GM19240 (cell line): ENCODE results near the gene WASHC4.
"Not testable (repeated sequence)": the region's sequence is repeated elsewhere in the genome, so short reads cannot be mapped to it uniquely, and the experiment has no call there.

Experiments used
- DNase-seq: peaks from one replicate; pipeline ENCODE4 v3.0.0; 2011; ENCODE audit warnings: low spot score; ENCODE audit not compliant: insufficient read length

WASHC4 gene

DNA sequence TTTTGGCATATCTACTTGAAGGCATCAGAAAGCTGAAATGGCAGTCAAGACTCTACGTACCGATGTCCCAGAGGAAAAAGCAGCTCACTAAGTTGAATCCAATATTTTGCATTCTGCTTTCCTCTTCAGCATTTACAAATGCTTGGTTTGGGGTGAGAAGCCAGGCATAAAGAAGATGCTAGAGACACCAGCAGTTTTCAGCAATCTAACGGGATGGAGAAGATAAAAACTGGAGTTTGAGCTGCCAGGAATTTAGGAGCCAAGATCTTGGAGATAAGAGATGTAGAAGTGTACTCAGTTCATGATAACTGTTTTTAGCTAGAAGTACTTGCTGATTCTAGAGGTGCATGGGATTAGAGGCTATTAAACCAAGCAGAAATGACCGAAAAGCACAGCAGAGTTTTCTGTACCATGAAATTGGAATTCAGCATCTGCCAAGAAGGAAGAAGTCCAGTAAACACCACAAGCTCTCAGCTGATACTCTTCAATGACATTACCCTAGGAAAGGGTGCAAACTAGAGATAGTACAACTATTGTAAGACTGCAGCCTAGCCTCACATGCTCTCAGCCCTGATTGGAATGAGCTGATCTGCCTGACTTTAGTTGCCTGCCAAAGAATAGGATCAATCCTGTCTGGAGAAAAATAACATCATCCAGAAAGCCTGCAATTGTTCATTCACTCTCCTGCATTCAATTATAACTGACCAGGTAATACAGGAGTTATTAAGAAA, 15.9 kb upstream of the WASHC4 start:
- no peak for DNase-seq

GRCh38 chr12:105092336-105092735, 15.2 kb upstream of the WASHC4 start:
- no peak for DNase-seq

GRCh38 chr12:105095338-105095737, 12.2 kb upstream of the WASHC4 start:
- not testable (repeated sequence) for DNase-seq

DNA sequence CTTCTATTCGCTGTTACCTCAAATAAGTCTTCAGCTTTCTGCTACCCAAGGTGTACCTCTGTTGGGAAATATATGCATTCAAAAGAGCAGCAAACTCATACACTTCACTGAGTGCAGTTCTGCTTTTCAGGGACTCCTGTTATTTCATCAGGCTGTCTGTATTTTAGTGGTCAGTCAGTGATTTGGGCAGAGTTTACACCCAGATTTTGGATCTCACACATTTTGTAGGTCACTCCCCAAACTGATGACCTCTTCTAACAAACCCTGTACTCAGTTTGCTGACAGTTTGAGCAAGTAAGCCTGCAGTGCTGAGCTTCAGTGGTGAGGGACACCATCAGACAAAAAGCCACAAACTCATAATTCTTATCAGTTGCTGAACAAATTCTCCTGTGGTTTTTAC, 8.2 kb upstream of the WASHC4 start:
- no peak for DNase-seq

- no peak for DNase-seq
These were observed 7.1 kb upstream of the WASHC4 start for GRCh38 chr12:105100207-105100985.

DNA sequence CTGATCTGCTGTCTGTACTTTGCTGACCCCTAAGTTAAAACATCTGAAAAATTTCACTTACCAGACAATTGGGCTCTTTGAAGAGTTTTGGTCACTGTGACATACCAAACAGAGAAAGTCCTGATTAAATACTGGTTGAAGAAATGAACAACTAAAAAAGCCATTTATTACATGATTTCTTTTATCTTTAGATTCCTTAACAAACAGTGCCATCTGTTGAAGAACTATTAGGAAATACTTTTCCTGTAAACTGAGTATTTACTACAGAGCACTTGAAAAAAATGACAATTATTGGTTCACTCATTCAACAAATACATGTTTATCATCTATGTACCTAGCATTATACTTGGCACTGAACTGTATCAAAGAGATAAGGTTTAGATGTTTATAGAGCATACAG, 6.5 kb upstream of the WASHC4 start:
- no peak for DNase-seq

GRCh38 chr12:105102673-105103072, 4.9 kb upstream of the WASHC4 start:
- no peak for DNase-seq

- DNase-seq, result no peak
These were observed 2.8 kb upstream of the WASHC4 start for GRCh38 chr12:105104762-105105161.

DNA sequence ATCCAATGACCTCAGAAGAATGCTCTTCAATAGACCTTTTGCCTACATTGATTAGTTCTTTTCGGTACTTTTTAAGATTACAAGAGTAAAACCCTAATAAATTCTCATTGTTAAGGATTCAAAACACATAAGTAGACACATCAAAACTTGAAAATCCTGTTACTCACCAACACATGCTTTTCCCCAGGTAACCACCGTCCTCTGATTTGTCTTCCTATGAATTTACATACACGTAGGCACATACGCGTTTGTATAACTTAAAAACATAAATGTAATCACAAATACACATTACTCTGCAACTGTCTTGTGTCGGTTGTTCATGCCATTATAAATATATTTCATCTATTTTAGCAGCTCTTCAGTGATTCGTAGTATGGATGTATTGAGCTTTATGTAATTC, 910 bp upstream of the WASHC4 start:
- DNase-seq, result no peak

- no peak for DNase-seq
These were observed 399 bp upstream of the WASHC4 start for GRCh38 chr12:105107171-105107493.

DNA sequence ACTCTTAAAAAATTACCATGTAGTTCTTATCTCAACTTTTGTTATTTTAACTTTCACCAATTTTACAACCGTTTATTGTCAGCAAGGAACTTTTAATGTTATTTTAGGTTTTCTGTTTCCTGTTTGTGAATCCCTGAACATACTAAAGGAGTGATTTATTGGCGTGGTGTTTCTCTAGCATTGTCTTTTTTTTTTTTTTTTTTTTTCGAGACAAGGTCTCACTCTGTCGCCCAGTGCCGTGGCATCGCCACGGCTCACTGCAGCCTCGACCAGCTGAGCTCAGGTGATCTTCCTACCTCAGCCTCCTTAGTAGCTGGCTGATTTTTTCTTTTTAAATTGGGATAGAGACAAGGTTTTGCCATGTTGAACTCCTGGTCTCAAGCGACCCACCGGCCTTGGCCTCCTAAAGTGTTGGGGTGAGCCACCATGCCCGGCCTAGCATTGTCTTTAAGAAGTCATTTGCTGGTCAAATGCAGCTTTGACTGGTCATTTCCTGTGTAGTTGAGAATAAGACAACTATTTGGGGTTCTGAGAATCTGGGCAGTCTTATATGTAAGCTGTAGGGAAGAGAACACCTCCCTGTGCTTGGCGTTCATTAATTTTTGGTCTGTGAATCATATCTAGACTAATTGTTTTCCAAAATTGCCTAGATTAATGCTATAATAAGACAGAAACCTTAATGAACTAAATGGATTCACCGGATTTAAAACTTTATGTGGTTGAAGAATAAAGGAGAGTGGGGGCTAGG, 2.1 kb downstream of the WASHC4 start:
- no peak for DNase-seq

GRCh38 chr12:105110851-105111250, 3.3 kb downstream of the WASHC4 start:
- DNase-seq, result no peak

DNA sequence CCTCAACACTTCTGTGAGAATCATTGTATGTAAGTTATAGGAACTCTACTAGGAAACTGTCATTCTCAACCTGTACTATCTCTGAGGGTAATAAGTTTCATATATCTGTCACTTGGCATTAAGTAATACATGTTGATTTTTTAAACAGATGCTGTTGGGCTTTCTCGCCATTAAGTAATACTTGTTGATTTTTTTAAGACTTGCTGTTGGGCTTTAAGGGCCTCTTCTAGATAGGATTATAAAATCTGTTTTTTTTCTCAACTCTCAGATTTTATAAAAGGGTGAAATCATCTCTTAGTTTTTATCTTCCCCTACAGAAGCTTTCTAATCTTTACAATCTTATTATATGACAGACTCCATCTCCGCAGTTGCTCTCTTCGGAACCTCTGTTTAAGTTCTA, 5.6 kb downstream of the WASHC4 start:
- no peak for DNase-seq

DNA sequence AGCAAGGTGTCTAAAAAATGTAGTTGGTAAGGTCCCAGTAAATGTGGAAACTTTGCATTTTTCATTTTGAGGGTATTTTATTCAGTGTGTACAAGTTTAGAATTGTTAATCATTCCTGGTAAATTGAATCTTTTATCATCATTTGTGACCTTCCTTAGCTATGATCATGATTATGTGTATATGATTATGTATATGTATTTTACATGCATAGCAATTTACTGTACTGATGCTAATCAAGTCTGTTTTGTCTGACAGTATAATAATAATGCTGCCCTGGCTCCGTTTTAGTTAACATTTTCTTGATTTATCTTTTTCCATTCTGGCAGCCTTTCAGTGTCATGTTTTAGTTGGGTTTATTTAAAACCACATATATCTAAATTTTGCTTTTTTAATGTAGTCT, 9.4 kb downstream of the WASHC4 start:
- no peak for DNase-seq

DNA sequence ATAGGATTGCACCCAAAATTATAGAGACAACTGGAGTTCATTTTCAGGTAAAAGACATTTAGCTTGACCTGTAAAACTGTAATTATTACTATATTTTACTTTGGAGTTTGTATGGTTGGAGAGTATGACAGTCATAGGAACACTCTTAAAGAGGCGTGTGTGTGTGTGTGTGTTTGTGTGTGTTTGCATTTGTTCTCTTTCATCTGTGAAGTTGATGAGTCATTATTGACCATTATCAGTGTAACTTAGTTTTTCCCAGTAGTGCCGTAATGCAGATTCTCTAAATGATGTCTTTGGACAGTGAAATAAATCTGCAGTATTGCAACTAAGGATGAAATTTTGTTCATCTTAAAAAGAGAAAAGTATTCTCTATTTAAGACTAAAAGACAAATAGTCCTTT, 13.0 kb downstream of the WASHC4 start:
- no peak for DNase-seq

DNA sequence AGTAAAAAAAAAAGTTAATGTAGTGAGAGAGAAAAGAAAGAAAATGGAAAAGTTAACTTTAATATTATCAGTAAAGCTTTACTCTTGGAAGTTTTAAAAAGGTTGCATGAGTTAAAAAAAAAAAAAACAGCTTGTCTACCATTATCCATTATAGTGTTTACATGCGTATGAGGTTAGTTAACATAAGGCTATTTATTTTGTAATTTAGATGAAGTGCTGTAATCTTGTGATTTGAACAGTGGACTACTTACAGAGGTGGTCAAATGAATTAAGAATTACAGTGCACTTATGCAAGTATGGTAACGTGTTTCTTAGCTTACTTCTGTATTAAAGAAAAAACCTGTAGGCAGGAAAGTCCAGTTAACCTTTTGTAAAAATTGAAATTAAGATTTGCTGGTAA, 30.7 kb downstream of the WASHC4 start:
- no peak for DNase-seq

GRCh38 chr12:105141320-105141922, 33.9 kb downstream of the WASHC4 start:
- no peak for DNase-seq

DNA sequence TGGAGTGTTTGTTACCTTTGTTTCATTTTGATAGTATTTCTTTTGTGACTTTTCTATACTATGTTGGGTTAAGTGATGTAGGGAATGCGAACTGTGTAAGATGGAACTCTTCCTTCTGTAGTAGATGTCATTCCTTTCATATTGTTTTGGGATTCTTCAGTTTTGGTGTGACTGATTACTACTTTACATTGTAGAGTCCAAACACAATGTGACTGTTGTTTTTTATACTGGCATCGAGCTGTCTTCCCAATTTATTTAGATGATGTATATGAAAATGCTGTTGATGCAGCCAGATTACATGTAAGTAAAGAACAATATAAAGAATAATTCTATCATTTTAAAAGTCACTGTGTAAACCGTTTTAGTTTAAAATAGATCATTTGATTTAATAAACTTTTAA, 34.7 kb downstream of the WASHC4 start:
- no peak for DNase-seq

DNA sequence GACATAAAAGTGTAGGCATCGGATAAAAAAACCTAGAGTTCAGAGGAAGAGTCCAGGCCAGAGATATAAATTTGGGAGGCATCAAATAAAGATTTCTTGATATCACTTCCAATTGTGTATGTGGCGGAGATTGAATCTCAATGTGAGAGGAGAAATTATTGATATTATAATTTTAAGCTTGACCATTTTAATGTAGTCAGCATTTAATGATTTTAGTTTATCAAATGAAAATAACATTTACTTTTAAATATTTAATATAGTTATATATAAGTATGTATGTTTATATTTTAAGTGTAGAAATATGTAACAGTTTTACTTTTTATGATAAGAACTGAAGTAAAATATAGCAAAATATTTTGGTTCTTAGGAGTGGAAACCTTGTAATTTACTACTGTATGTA, 48.7 kb downstream of the WASHC4 start:
- DNase-seq, result no peak

GRCh38 chr12:105157606-105158005, 50.1 kb downstream of the WASHC4 start:
- no peak for DNase-seq

- no peak for DNase-seq
These were observed 51.3 kb downstream of the WASHC4 start for GRCh38 chr12:105158876-105159275.

GRCh38 chr12:105162174-105162573, 54.6 kb downstream of the WASHC4 start:
- DNase-seq, result no peak
